T-helper 2 cell treated with Interferon-gamma antibody and Interleukin-4, amounts not matched to agents 5 μg/mL and 100 μg/mL, for 36 hours (primary cell): ENCODE measurements around the gene MARK2.

Experiments
- DNase-seq: peaks from one replicate; pipeline ENCODE4 v3.0.0; 2021; ENCODE audit warnings: low spot score
- H3K27ac Mint-ChIP-seq: one replicate; pipeline ENCODE4 v1.8.0; 2021; ENCODE audit warnings: mild to moderate bottlenecking, mixed read lengths
- H3K27me3 Mint-ChIP-seq: one replicate; pipeline ENCODE4 v1.8.0; 2021; ENCODE audit warnings: low read depth, mixed read lengths
- H3K36me3 Mint-ChIP-seq: one replicate; pipeline ENCODE4 v1.8.0; 2021; ENCODE audit warnings: low read depth, mixed read lengths
- H3K4me1 Mint-ChIP-seq: one replicate; pipeline ENCODE4 v1.8.0; 2021; ENCODE audit warnings: low read depth, mixed read lengths
- H3K4me3 Mint-ChIP-seq: one replicate; pipeline ENCODE4 v1.8.0; 2022; ENCODE audit warnings: mild to moderate bottlenecking, moderate library complexity, mixed read lengths
- H3K9me3 Mint-ChIP-seq: one replicate; pipeline ENCODE4 v1.8.0; 2021; ENCODE audit warnings: mixed read lengths

MARK2 gene

GRCh38 chr11:63838150-63838677 lies 696 bp upstream of the MARK2 start:
- Mint-ChIP-seq H3K9me3 (no peaks in the 10 kb centered on the region), H3K36me3 (peaks cover 25% of the 10 kb centered on the region), H3K4me3 (peak overlapping the region; percentile 82), H3K27ac (peak overlapping the region; percentile 79), H3K4me1 (peaks cover 36% of the 10 kb centered on the region), H3K27me3 (no peaks in the 10 kb centered on the region)
- DNase-seq, result no peak

DNA sequence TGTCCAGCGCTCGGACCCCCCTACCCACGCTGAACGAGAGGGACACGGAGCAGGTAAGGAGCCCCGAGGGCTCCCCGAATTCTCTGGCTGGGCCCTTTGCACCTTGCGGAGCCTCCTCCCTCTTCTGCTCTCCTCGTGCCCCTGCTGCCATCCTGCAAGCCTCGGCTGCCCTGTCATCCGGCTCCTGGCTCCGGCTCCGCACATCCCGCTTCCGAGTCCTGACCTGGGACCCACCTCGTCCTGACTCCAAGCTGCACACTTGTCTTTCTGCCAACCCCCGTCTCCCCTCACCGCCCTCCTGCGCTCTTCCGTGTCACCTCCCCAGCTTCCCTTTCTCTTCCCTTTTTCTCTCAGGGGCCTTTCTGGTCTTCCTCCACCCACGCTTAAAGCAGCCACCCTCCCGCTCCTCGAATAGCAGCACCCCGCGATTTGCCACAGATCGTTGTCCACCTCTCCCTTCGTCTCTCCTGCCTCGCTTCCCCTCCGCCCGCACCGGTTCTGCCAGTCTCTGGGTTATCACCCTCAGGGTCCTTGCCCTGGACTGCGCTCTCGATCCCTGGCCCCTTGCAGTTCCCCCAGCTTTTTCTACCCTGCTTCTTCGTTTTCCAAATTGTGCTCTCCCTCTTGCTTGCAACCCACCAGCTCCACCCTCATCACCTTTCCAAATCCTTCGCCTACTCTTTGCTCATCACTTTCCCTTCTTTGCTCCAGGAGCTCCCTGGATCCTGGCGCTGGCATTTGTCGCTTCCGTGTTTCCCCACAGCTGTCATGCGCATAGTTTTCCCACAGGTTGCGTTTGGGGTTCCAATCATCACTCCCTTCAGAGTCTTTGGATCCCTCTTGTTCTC lies 822 bp downstream of the MARK2 start:
- Mint-ChIP-seq H3K9me3 (no peaks in the 10 kb centered on the region), H3K27me3 (no peaks in the 10 kb centered on the region), H3K27ac (peak overlapping the region; percentile 67), H3K4me1 (peaks cover 42% of the 10 kb centered on the region), H3K36me3 (peaks cover 29% of the 10 kb centered on the region), H3K4me3 (peak overlapping the region; percentile 86)
- peak; percentile 31 for DNase-seq

GRCh38 chr11:63840356-63841060 lies 1.6 kb downstream of the MARK2 start:
- no peak for DNase-seq
- no peaks in the 10 kb centered on the region for H3K27me3 Mint-ChIP-seq
- peaks cover 29% of the 10 kb centered on the region for H3K36me3 Mint-ChIP-seq
- H3K27ac Mint-ChIP-seq, result peak overlapping the region; percentile 67
- peaks cover 44% of the 10 kb centered on the region for H3K4me1 Mint-ChIP-seq
- H3K4me3 Mint-ChIP-seq, result peak overlapping the region; percentile 86
- no peaks in the 10 kb centered on the region for H3K9me3 Mint-ChIP-seq

GRCh38 chr11:63841554-63841953 lies 2.6 kb downstream of the MARK2 start:
- peaks cover 29% of the 10 kb centered on the region for H3K36me3 Mint-ChIP-seq
- H3K9me3 Mint-ChIP-seq, result no peaks in the 10 kb centered on the region
- no peak overlapping the region for H3K27ac Mint-ChIP-seq
- H3K4me1 Mint-ChIP-seq, result peaks cover 44% of the 10 kb centered on the region
- peak overlapping the region; percentile 86 for H3K4me3 Mint-ChIP-seq
- no peak for DNase-seq
- H3K27me3 Mint-ChIP-seq, result no peaks in the 10 kb centered on the region

DNA sequence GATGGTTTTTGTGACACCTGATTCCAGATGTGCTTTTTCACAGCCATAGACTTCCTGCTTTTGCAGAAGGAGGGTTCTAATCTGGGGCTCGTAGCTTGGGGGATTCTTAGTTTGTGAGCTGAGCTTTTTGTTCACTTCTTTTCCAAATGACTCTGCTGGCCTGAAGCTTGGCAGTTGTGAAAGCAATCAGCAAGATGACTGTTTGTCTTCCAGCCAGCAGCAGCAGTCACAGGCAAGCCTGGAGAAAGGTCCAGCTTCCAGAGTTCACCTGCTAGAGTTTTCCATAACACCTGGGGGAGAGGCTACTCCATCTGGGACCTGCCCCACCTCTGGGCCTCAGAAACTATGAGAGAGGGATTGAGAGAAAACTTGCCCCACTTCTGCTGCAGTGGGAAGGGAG lies 4.1 kb downstream of the MARK2 start:
- H3K27ac Mint-ChIP-seq, result no peak overlapping the region

DNA sequence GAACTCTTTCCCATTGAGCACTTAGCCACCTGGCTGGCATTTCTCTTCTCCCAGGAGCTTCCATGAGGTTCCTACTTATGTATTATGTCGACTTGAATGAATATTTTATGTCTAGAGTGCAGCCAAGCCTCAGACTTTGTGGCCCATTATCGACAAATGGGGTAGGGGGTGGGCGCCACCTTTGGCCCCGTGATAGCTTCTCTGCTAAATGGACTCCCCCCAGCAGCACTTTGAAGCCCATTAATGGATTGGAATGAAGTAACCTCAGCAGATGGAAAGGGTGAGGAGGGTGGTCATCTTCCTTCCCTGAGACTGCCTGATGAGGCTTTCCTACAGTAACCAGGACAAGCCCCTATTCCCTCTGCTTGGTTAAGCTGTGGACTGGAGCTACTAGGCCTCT lies 5.9 kb downstream of the MARK2 start:
- Mint-ChIP-seq H3K27ac (no peak overlapping the region), H3K4me3 (no peak overlapping the region), H3K4me1 (peaks cover 51% of the 10 kb centered on the region), H3K9me3 (no peaks in the 10 kb centered on the region), H3K36me3 (peaks cover 35% of the 10 kb centered on the region), H3K27me3 (no peaks in the 10 kb centered on the region)
- DNase-seq, result no peak

More for the DNA sequence above, 4.1 kb downstream of the MARK2 start:
- Mint-ChIP-seq H3K9me3 (no peaks in the 10 kb centered on the region), H3K4me1 (peaks cover 46% of the 10 kb centered on the region), H3K27me3 (no peaks in the 10 kb centered on the region), H3K36me3 (peaks cover 30% of the 10 kb centered on the region), H3K4me3 (no peak overlapping the region)
- no peak for DNase-seq

DNA sequence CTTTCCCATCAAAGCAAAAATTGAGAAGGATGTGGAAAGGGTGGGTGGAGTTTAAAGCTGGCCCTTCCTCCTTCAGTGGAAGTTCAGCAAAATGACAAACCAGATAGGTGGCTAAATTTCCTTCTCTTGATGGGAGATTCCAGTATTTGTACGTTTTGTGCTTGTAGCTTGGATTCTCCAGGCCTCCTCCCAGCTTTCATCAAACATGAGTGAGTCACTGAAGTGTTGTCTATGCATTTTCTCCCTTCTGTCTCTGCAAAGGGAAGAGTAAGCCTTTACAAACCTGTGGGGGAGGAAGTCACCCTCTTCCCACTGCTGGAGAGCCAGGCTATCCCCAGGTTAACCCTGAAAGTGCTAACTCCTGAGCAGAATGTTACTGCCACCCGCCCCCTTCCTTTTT lies 6.4 kb downstream of the MARK2 start:
- H3K9me3 Mint-ChIP-seq, result no peaks in the 10 kb centered on the region
- H3K36me3 Mint-ChIP-seq, result peaks cover 32% of the 10 kb centered on the region
- no peak for DNase-seq
- no peak overlapping the region for H3K4me3 Mint-ChIP-seq
- H3K27me3 Mint-ChIP-seq, result no peaks in the 10 kb centered on the region
- no peak overlapping the region for H3K27ac Mint-ChIP-seq
- H3K4me1 Mint-ChIP-seq, result peaks cover 51% of the 10 kb centered on the region

DNA sequence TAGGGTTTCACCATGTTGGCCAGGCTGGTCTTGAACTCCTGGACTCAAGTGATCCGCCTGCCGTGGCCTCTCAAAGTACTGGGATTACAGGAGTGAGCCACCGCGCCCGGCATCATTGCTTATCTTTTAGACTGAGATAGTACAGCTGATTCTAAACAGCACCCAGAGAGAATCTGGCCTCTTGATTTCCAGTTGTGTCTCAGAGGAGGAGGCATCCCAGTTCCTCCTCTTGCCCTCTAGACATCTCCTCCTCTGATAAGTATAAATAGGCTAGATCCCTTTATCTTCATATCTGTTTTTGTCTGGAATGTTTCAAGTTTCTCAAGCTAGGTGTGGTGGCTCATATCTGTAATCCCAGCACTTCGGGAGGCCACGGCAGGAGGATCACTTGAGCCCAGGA lies 7.0 kb downstream of the MARK2 start:
- Mint-ChIP-seq H3K36me3 (peaks cover 31% of the 10 kb centered on the region), H3K4me3 (no peak overlapping the region)

GRCh38 chr11:63846897-63847296 lies 8.0 kb downstream of the MARK2 start:
- H3K4me3 Mint-ChIP-seq, result no peak overlapping the region
- no peak for DNase-seq
- H3K27ac Mint-ChIP-seq, result peak overlapping the region; percentile 23

More for the DNA sequence above, 7.0 kb downstream of the MARK2 start:
- no peak overlapping the region for H3K27ac Mint-ChIP-seq
- no peaks in the 10 kb centered on the region for H3K27me3 Mint-ChIP-seq
- no peaks in the 10 kb centered on the region for H3K9me3 Mint-ChIP-seq
- H3K4me1 Mint-ChIP-seq, result peaks cover 50% of the 10 kb centered on the region
- DNase-seq, result no peak

DNA sequence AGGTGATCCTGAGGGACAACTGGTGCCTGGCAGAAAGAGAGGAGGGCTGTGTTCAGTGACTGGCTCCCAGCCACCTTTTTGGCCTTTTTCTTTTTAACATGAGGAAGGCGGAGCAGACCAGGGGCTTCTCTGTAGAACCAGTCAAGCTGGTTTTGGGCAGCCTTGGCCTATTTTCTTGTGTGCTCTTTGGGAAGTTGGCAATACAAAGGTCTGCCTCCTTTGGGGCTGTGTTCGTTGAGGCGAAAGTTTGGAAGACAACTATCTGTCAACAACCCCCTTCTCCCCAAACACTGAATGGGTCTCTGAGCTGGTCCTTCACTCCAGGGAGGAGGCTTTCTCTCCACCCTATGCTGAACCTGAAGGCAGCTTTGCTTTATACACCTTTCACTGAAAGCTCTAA lies 8.5 kb downstream of the MARK2 start:
- H3K4me3 Mint-ChIP-seq, result no peak overlapping the region
- DNase-seq, result no peak
- peak overlapping the region; percentile 23 for H3K27ac Mint-ChIP-seq
- no peaks in the 10 kb centered on the region for H3K27me3 Mint-ChIP-seq
- H3K9me3 Mint-ChIP-seq, result no peaks in the 10 kb centered on the region
- peaks cover 33% of the 10 kb centered on the region for H3K36me3 Mint-ChIP-seq
- peaks cover 51% of the 10 kb centered on the region for H3K4me1 Mint-ChIP-seq

More at GRCh38 chr11:63846897-63847296, 8.0 kb downstream of the MARK2 start:
- H3K36me3 Mint-ChIP-seq, result peaks cover 34% of the 10 kb centered on the region
- no peaks in the 10 kb centered on the region for H3K27me3 Mint-ChIP-seq
- no peaks in the 10 kb centered on the region for H3K9me3 Mint-ChIP-seq
- peaks cover 50% of the 10 kb centered on the region for H3K4me1 Mint-ChIP-seq

DNA sequence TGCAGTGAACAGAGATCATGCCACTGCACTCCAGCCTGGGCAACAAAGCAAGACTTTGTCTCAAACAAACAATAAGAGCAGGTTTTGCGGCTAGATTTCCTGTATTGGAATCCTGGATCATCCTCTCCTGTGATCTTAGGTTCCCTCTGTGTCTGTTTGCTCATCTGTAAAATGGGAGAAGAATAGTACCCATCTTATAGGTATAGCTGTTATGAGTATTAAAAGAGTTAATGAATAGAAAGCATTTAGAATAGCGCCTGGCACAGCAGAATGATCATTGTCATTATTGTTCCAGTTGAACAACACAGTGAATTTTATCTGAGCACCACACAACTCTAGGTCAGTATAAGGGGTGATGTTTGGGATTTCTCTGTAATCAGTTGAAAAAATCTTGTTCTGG lies 10.8 kb downstream of the MARK2 start:
- Mint-ChIP-seq H3K9me3 (no peaks in the 10 kb centered on the region), H3K4me3 (no peak overlapping the region), H3K4me1 (peaks cover 46% of the 10 kb centered on the region), H3K27me3 (no peaks in the 10 kb centered on the region), H3K36me3 (peaks cover 25% of the 10 kb centered on the region), H3K27ac (peak overlapping the region; percentile 26)
- no peak for DNase-seq

- H3K4me3 Mint-ChIP-seq, result peak overlapping the region; percentile 66
- H3K9me3 Mint-ChIP-seq, result no peaks in the 10 kb centered on the region
- H3K4me1 Mint-ChIP-seq, result peaks cover 52% of the 10 kb centered on the region
Observed at GRCh38 chr11:63850920-63851319, 12.0 kb downstream of the MARK2 start.

DNA sequence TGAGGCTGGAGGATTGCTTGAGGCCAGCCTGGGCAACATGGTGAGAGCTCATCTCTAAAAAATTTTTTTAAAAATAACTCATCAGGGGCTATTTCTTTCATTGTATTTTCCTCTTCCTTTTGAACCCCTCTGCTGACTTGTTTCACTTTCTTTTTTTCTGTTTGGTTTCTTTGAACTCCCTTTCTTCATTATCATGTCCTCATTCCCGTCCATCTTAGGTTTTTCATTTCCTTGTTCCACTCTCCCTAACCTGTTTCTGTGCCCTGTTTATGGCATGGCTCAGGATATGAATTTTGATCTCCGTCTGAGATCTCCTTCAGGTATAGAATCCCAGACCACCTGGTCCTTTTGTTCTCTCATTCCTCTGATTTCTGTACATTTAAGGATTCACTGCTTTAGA lies 12.5 kb downstream of the MARK2 start:
- Mint-ChIP-seq H3K36me3 (peaks cover 32% of the 10 kb centered on the region), H3K9me3 (no peaks in the 10 kb centered on the region), H3K27ac (peak overlapping the region; percentile 78), H3K4me1 (peaks cover 54% of the 10 kb centered on the region), H3K27me3 (no peaks in the 10 kb centered on the region), H3K4me3 (peak overlapping the region; percentile 66)
- no peak for DNase-seq

More at GRCh38 chr11:63850920-63851319, 12.0 kb downstream of the MARK2 start:
- no peak for DNase-seq
- Mint-ChIP-seq H3K36me3 (peaks cover 32% of the 10 kb centered on the region), H3K27ac (peak overlapping the region; percentile 78), H3K27me3 (no peaks in the 10 kb centered on the region)

DNA sequence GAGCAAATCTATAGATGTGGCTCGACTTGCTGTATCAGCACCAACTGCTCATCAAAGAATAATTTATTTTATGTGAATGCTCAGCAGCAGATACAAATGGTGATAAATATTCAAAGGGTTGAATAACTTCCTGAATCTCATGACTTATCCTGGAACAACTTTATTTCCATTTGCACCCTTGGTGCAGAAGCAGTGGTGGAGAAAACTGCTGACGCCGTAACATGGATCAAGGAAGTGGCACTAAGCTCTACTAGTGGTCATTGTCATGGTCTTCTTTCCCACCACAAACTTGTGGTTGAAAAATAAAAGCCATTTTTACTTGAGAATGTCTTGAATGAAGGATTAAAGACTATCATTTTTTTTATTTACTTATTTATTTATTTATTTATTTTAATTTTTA lies 14.6 kb downstream of the MARK2 start:
- H3K4me3 Mint-ChIP-seq, result no peak overlapping the region
- peaks cover 34% of the 10 kb centered on the region for H3K36me3 Mint-ChIP-seq
- H3K27me3 Mint-ChIP-seq, result no peaks in the 10 kb centered on the region
- no peaks in the 10 kb centered on the region for H3K9me3 Mint-ChIP-seq
- DNase-seq, result no peak
- no peak overlapping the region for H3K27ac Mint-ChIP-seq
- peaks cover 49% of the 10 kb centered on the region for H3K4me1 Mint-ChIP-seq
